HepG2 (cell line): ENCODE data around the gene CNTFR. TPM values are rescaled to one million over a fixed set of nuclear protein-coding genes. Genes with fewer than 3 reads are reported as not detected.
A peak's percentile ranks its signal among the peaks of the same experiment; 100 is the strongest.

Experiments
- AHR ChIP-seq: IDR thresholded peaks from 2 replicates; pipeline ENCODE4 v1.6.1; 2018; ENCODE audit warnings: missing genetic modification reagents, missing compliant biosample characterization
- ARNT2 ChIP-seq: sonication (generic); formaldehyde crosslinking; IDR thresholded peaks from 2 replicates; pipeline ENCODE4 v1.8.0; 2022; ENCODE audit warnings: mild to moderate bottlenecking, low read depth, missing genetic modification reagents, moderate library complexity
- HHEX ChIP-seq: IDR thresholded peaks from 2 replicates; pipeline ENCODE4 v1.6.1; 2016; ENCODE audit warnings: control low read depth
- KDM6A ChIP-seq: IDR thresholded peaks from 2 replicates; pipeline ENCODE4 v1.6.1; 2016; ENCODE audit warnings: low read depth
- NCOR1 ChIP-seq: fragments of 200-600 bp; sonication (generic); IDR thresholded peaks from 2 replicates; pipeline ENCODE4 v1.7.0; 2017; ENCODE audit warnings: antibody characterized with exemption, low read length, borderline replicate concordance
- NR2C2 ChIP-seq: sonication (generic); formaldehyde crosslinking; IDR thresholded peaks from 2 replicates; pipeline ENCODE4 v1.4.0; 2020; ENCODE audit warnings: missing genetic modification reagents, mild to moderate bottlenecking, moderate library complexity, borderline replicate concordance
- RARG ChIP-seq: sonication (generic); formaldehyde crosslinking; IDR thresholded peaks from 2 replicates; pipeline ENCODE4 v1.4.0; 2020; ENCODE audit warnings: low read depth, mild to moderate bottlenecking, missing genetic modification reagents
- RBAK ChIP-seq: sonication (generic); formaldehyde crosslinking; IDR thresholded peaks from 2 replicates; pipeline ENCODE4 v1.5.1; 2020; ENCODE audit warnings: mild to moderate bottlenecking, missing genetic modification reagents
- SOX6 ChIP-seq, 2 experiments: fragments of 450-650 bp in 1 of 2; sonication (generic) in 1 of 2; formaldehyde crosslinking in 1 of 2; IDR thresholded peaks; 2 replicates each; pipeline versions ENCODE4 v1.4.0 to v1.6.1; 2017 to 2020; ENCODE audit warnings: antibody characterized with exemption in 1 of 2, mild to moderate bottlenecking in 1 of 2, missing genetic modification reagents in 1 of 2
- SP5 ChIP-seq: IDR thresholded peaks from 2 replicates; pipeline ENCODE4 v1.6.1; 2016; ENCODE audit warnings: low read depth, borderline replicate concordance
- ZBTB14 ChIP-seq: sonication (generic); formaldehyde crosslinking; IDR thresholded peaks from 2 replicates; pipeline ENCODE4 v1.4.0; 2020; ENCODE audit warnings: missing genetic modification reagents
- ZBTB37 ChIP-seq: sonication (generic); formaldehyde crosslinking; IDR thresholded peaks from 2 replicates; pipeline ENCODE4 v1.4.0; 2020; ENCODE audit warnings: mild to moderate bottlenecking, missing genetic modification reagents
- ZGPAT ChIP-seq: IDR thresholded peaks from 2 replicates; pipeline ENCODE4 v1.6.1; 2016; ENCODE audit warnings: mild to moderate bottlenecking
- ZHX1 ChIP-seq: sonication (generic); formaldehyde crosslinking; IDR thresholded peaks from 2 replicates; pipeline ENCODE4 v1.8.1; 2022; ENCODE audit warnings: low read depth, mild to moderate bottlenecking, missing genetic modification reagents
- ZNF205 ChIP-seq: IDR thresholded peaks from 2 replicates; pipeline ENCODE4 v1.6.1; 2018; ENCODE audit warnings: missing biosample characterization, missing genetic modification reagents
- ZNF552 ChIP-seq: sonication (generic); formaldehyde crosslinking; IDR thresholded peaks from 2 replicates; pipeline ENCODE4 v1.9.0; 2022; ENCODE audit warnings: missing genetic modification reagents, mild to moderate bottlenecking, borderline replicate concordance
- ZNF558 ChIP-seq: sonication (generic); formaldehyde crosslinking; IDR thresholded peaks from 2 replicates; pipeline ENCODE4 v1.9.0; 2022; ENCODE audit warnings: mild to moderate bottlenecking, missing genetic modification reagents, borderline replicate concordance
- ZNF660 ChIP-seq: sonication (generic); formaldehyde crosslinking; IDR thresholded peaks from 2 replicates; pipeline ENCODE4 v1.5.1; 2020; ENCODE audit warnings: mild to moderate bottlenecking, low read depth, missing genetic modification reagents, borderline replicate concordance
- ZNF770 ChIP-seq: sonication (generic); formaldehyde crosslinking; IDR thresholded peaks from 2 replicates; pipeline ENCODE4 v1.5.0; 2020; ENCODE audit warnings: mild to moderate bottlenecking, missing genetic modification reagents
- ZNF782 ChIP-seq: sonication (generic); formaldehyde crosslinking; IDR thresholded peaks from 2 replicates; pipeline ENCODE4 v1.4.0; 2020; ENCODE audit warnings: missing genetic modification reagents, mild to moderate bottlenecking, borderline replicate concordance
- ZSCAN22 ChIP-seq: sonication (generic); formaldehyde crosslinking; IDR thresholded peaks from 2 replicates; pipeline ENCODE4 v1.4.0; 2020; ENCODE audit warnings: mild to moderate bottlenecking, missing genetic modification reagents
- ZSCAN25 ChIP-seq: sonication (generic); formaldehyde crosslinking; IDR thresholded peaks from 2 replicates; pipeline ENCODE4 v1.8.0; 2022; ENCODE audit warnings: mild to moderate bottlenecking, missing genetic modification reagents
- polyA plus RNA-seq, 8 experiments: library from polyadenylated mRNA; depleted of rRNA in 3 of 8; stranded (reverse) in 7 of 8; unstranded in 1 of 8; fragments of >200 nt; fragmentation: Illumina TruSeq in 4 of 8; extraction: Trizol in 4 of 8; gene quantifications; 2 replicates each; pipeline versions ENCODE4 v1.2.1 to v1.2.3, GENCODE V29; 2011 to 2016; ENCODE audit warnings: low read depth in 4 of 8, missing spikeins in 1 of 8, mixed read lengths in 1 of 8; ENCODE audit not compliant: insufficient read depth in 1 of 8
- total RNA-seq, 5 experiments: library from RNA; depleted of rRNA; stranded (reverse); fragments of >200 nt; fragmentation: Illumina TruSeq; extraction: Trizol; gene quantifications; 2 replicates each; pipeline ENCODE4 v1.2.3, GENCODE V29; 2016; ENCODE audit warnings: low read depth in 1 of 5

CNTFR gene
- total and polyA plus RNA-seq, 2 of the 13 experiments (the other 11 are each of a cell fraction or from before 2014, with no cell fraction given) = not detected

- TF ChIP-seq ZNF552 (no peak), ZNF770 (CRISPR knock-in tag) (no peak), SOX6 (IDR thresholded peaks at IDR 0.05) (no peak), SOX6 (CRISPR knock-in tag; IDR thresholded peaks at IDR 0.05) (peak; percentile 37; the same call in 1 of the 2 replicates), NR2C2 (CRISPR knock-in tag) (peak; percentile 39; the same call in 1 of the 2 replicates), RARG (no peak), ZHX1 (CRISPR knock-in tag) (no peak), NCOR1 (peak; percentile 72; the same call in 1 of the 2 replicates), ZSCAN22 (CRISPR knock-in tag) (no peak), AHR (no peak), ZGPAT (CRISPR knock-in tag) (no peak), ZNF205 (no peak), KDM6A (CRISPR knock-in tag) (peak; percentile 40; the same call in 1 of the 2 replicates), ARNT2 (CRISPR knock-in tag) (no peak), ZSCAN25 (CRISPR knock-in tag) (no peak), ZNF660 (CRISPR knock-in tag) (no peak), ZBTB14 (CRISPR knock-in tag) (no peak), ZNF558 (CRISPR knock-in tag) (no peak), RBAK (CRISPR knock-in tag) (no peak), SP5 (CRISPR knock-in tag) (no peak), HHEX (peak; percentile 72), ZBTB37 (CRISPR knock-in tag) (no peak), ZNF782 (CRISPR knock-in tag) (no peak)
Measured at GRCh38 chr9:34544035-34544434, 45.5 kb downstream of the CNTFR start (continued).
